GM19455 (cell line): ENCODE results near the gene CCDC178.
"Not testable (repeated sequence)": the region's sequence is repeated elsewhere in the genome, so short reads cannot be mapped to it uniquely, and the experiment has no call there.

Source experiments
- ATAC-seq: cut with Tn5 transposase; IDR thresholded peaks from one replicate; pipeline ENCODE4 v1.9.1; 2021; ENCODE audit not compliant: unreplicated experiment

The CCDC178 gene

GRCh38 chr18:33369711-33370449, 70.6 kb downstream of the CCDC178 start:
- no peak for ATAC-seq

- no peak for ATAC-seq
These were observed 83.8 kb downstream of the CCDC178 start for GRCh38 chr18:33356735-33357134.

- no peak for ATAC-seq
These were observed 84.8 kb downstream of the CCDC178 start for GRCh38 chr18:33355756-33356155.

- ATAC-seq, result no peak
These were observed 85.3 kb downstream of the CCDC178 start for GRCh38 chr18:33355263-33355662.

- no peak for ATAC-seq
These were observed 90.3 kb downstream of the CCDC178 start for GRCh38 chr18:33350256-33350655.

- ATAC-seq, result not testable (repeated sequence)
These were observed 100.8 kb downstream of the CCDC178 start for GRCh38 chr18:33339733-33340132.

GRCh38 chr18:33334781-33335180, 105.7 kb downstream of the CCDC178 start:
- ATAC-seq, result no peak

GRCh38 chr18:33330711-33331110, 109.8 kb downstream of the CCDC178 start:
- no peak for ATAC-seq

GRCh38 chr18:33326975-33327374, 113.5 kb downstream of the CCDC178 start:
- ATAC-seq, result no peak

GRCh38 chr18:33317640-33318039, 122.9 kb downstream of the CCDC178 start:
- ATAC-seq, result no peak

- no peak for ATAC-seq
These were observed 124.4 kb downstream of the CCDC178 start for GRCh38 chr18:33316146-33316587.

- ATAC-seq, result no peak
These were observed 133.0 kb downstream of the CCDC178 start for GRCh38 chr18:33307520-33307919.

GRCh38 chr18:33304277-33304676, 136.2 kb downstream of the CCDC178 start:
- no peak for ATAC-seq

- no peak for ATAC-seq
These were observed 149.0 kb downstream of the CCDC178 start for GRCh38 chr18:33291539-33291938.

GRCh38 chr18:33288082-33288716, 152.3 kb downstream of the CCDC178 start:
- ATAC-seq, result no peak

GRCh38 chr18:33282709-33283333, 157.7 kb downstream of the CCDC178 start:
- ATAC-seq, result no peak

GRCh38 chr18:33282142-33282541, 158.4 kb downstream of the CCDC178 start:
- ATAC-seq, result no peak

GRCh38 chr18:33277431-33277830, 163.1 kb downstream of the CCDC178 start:
- no peak for ATAC-seq

GRCh38 chr18:33275843-33276242, 164.7 kb downstream of the CCDC178 start:
- no peak for ATAC-seq

- no peak for ATAC-seq
These were observed 170.2 kb downstream of the CCDC178 start for GRCh38 chr18:33270297-33270696.

- no peak for ATAC-seq
These were observed 171.3 kb downstream of the CCDC178 start for GRCh38 chr18:33269223-33269622.

GRCh38 chr18:33264566-33264965, 176.0 kb downstream of the CCDC178 start:
- ATAC-seq, result no peak
